Breast epithelium (tissue), 4 donors: ENCODE data around the gene ASMTL. TPM values are rescaled to one million over a fixed set of nuclear protein-coding genes. Genes with fewer than 3 reads are reported as not detected.
A peak's percentile ranks its signal among the peaks of the same experiment; 100 is the strongest.

ENCODE experiments used
- DNase-seq, 2 donors: peaks; one replicate each; pipeline ENCODE4 v3.0.0-alpha.2; 2019; ENCODE audit warnings: low spot score in 2 of 2
- H3K27ac ChIP-seq, 2 donors: fragments of 200-600 bp; sonication (generic) in 1 of 2; one replicate each; pipeline ENCODE4 v1.5.1; 2016 to 2019; ENCODE audit warnings: mild to moderate bottlenecking in 1 of 2
- H3K27me3 ChIP-seq, 2 donors: fragments of 200-600 bp; sonication (generic) in 1 of 2; one replicate each; pipeline versions ENCODE4 v1.5.1 to v1.6.0; 2017 to 2019; ENCODE audit warnings: control low read depth in 1 of 2, mild to moderate bottlenecking in 1 of 2
- H3K36me3 ChIP-seq: fragments of 200-600 bp; one replicate; pipeline ENCODE4 v1.5.1; 2019
- H3K4me1 ChIP-seq, 2 donors: fragments of 200-600 bp; sonication (generic); one replicate each; pipeline ENCODE4 v1.5.1; 2016 to 2019; ENCODE audit warnings: control low read depth in 1 of 2
- H3K4me3 ChIP-seq, 3 donors: fragments of 200-600 bp; sonication (generic); 1 replicate in 2 of 3; 2 replicates in 1 of 3; pipeline ENCODE4 v1.5.1; 2016 to 2019; ENCODE audit warnings: mild to moderate bottlenecking in 3 of 3, moderate library complexity in 2 of 3
- H3K9me3 ChIP-seq, 2 donors: fragments of 200-600 bp; sonication (generic) in 1 of 2; one replicate each; pipeline ENCODE4 v1.5.1; 2016 to 2019; ENCODE audit warnings: control low read depth in 1 of 2
- CTCF ChIP-seq, 3 donors: fragments of 450-650 bp; IDR thresholded peaks; one replicate each; pipeline ENCODE4 v1.5.1; 2016 to 2017; ENCODE audit warnings: antibody characterized with exemption in 3 of 3, mild to moderate bottlenecking in 3 of 3, moderate library complexity in 3 of 3
- POLR2A ChIP-seq: fragments of 450-650 bp; IDR thresholded peaks from one replicate; pipeline ENCODE4 v1.6.1; 2016; ENCODE audit warnings: antibody characterized with exemption, mild to moderate bottlenecking, moderate library complexity
- POLR2AphosphoS5 ChIP-seq, 3 donors: sonication (generic); formaldehyde crosslinking; IDR thresholded peaks; one replicate each; pipeline ENCODE4 v1.6.1; 2017; ENCODE audit warnings: antibody characterized with exemption in 3 of 3
- intact Hi-C: fragments of 100-400 bp; cut with DNase I; formaldehyde crosslinking; loops from one replicate; pipeline ENCODE4 v1.15.1; 2023; ENCODE audit warnings: low total_unique reads
- total RNA-seq, 3 donors: library from RNA; depleted of rRNA; stranded (reverse); fragments of >200 nt; gene quantifications; one replicate each; pipeline ENCODE4 v1.1.0, GENCODE V29; 2016

Gene ASMTL
- total RNA-seq, 3 donors from 2014 or later, result 22.8 to 29.1 (median 28.2) TPM

- peak overlapping the region; percentile 80 to 98 for H3K27ac ChIP-seq
- no peak for DNase-seq
- intact Hi-C loops, result loop anchor here (5.0 to 10.0 kb wide), 2 partner anchors 60 to 143 kb away; partner anchors contain the start of genes AKAP17A and SLC25A6
These were observed 821 bp downstream of the ASMTL start for GRCh38 chrX:1451661-1452515.

GRCh38 chrX:1451251-1451660 is 1.5 kb downstream of the ASMTL start:
- no peaks in the 10 kb centered on the region for H3K4me1 ChIP-seq
- no peak for DNase-seq
- peaks cover 4 to 5% of the 10 kb centered on the region in 2 donors for H3K9me3 ChIP-seq
- H3K27me3 ChIP-seq, result no peaks in the 10 kb centered on the region
- H3K36me3 ChIP-seq, result no peaks in the 10 kb centered on the region
- no peak for TF ChIP-seq POLR2AphosphoS5 (IDR thresholded peaks at IDR 0.05)
- TF ChIP-seq CTCF (IDR thresholded peaks at IDR 0.05), result no peak
- no peak for TF ChIP-seq POLR2A
- intact Hi-C loops, result loop anchor here (5.0 to 10.0 kb wide), 2 partner anchors 59 to 144 kb away; partner anchors contain the start of genes AKAP17A and SLC25A6
- peak overlapping the region; percentile 77 to 98 (median 81) for H3K4me3 ChIP-seq
- H3K27ac ChIP-seq, result peak overlapping the region; percentile 80 to 98

More at GRCh38 chrX:1451661-1452515, 821 bp downstream of the ASMTL start:
- peaks cover 3 to 5% of the 10 kb centered on the region in 2 donors for H3K9me3 ChIP-seq
- TF ChIP-seq POLR2AphosphoS5 (IDR thresholded peaks at IDR 0.05) (no peak), POLR2A (no peak), CTCF (IDR thresholded peaks at IDR 0.05) (no peak)
- no peaks in the 10 kb centered on the region for H3K4me1 ChIP-seq
- peak overlapping the region; percentile 77 to 98 (median 81) for H3K4me3 ChIP-seq
- H3K27me3 ChIP-seq, result no peaks in the 10 kb centered on the region
- no peaks in the 10 kb centered on the region for H3K36me3 ChIP-seq

GRCh38 chrX:1450361-1451161 is 2.1 kb downstream of the ASMTL start:
- no peaks in the 10 kb centered on the region for H3K36me3 ChIP-seq
- H3K9me3 ChIP-seq, result peaks cover 4 to 5% of the 10 kb centered on the region in 2 donors
- H3K4me1 ChIP-seq, result no peaks in the 10 kb centered on the region
- intact Hi-C loops, result loop anchor here (5.0 to 10.0 kb wide), 2 partner anchors 58 to 144 kb away; partner anchors contain the start of genes AKAP17A and SLC25A6
- H3K27me3 ChIP-seq, result no peaks in the 10 kb centered on the region
- no peak for DNase-seq
- TF ChIP-seq CTCF (IDR thresholded peaks at IDR 0.05), result no peak
- TF ChIP-seq POLR2AphosphoS5 (IDR thresholded peaks at IDR 0.05), result no peak
- TF ChIP-seq POLR2A, result no peak
- peak overlapping the region in 1 of 3 donors; percentile 77 for H3K4me3 ChIP-seq
- peak overlapping the region in 1 of 2 donors; percentile 98 for H3K27ac ChIP-seq

- TF ChIP-seq CTCF (IDR thresholded peaks at IDR 0.05) (no peak), POLR2AphosphoS5 (IDR thresholded peaks at IDR 0.05) (no peak), POLR2A (no peak)
- no peak overlapping the region for H3K4me3 ChIP-seq
- H3K27me3 ChIP-seq, result no peaks in the 10 kb centered on the region
- H3K4me1 ChIP-seq, result no peaks in the 10 kb centered on the region
- no peaks in the 10 kb centered on the region for H3K36me3 ChIP-seq
- H3K9me3 ChIP-seq, result peaks cover 4 to 5% of the 10 kb centered on the region in 2 donors
- DNase-seq, result no peak
- intact Hi-C loops, result loop anchor here (5.0 to 10.0 kb wide), 2 partner anchors 57 to 145 kb away; partner anchors contain the start of genes AKAP17A and SLC25A6
- no peak overlapping the region for H3K27ac ChIP-seq
These were observed 2.9 kb downstream of the ASMTL start for GRCh38 chrX:1449823-1450149.
